HEK293T (cell line): ENCODE data around the gene PLEKHF1.

Experiments
- CTCF ChIA-PET: fragments of 350-600 bp; formaldehyde crosslinking; extraction: SDS; loops from one replicate; lab custom pipeline; 2021; ENCODE audit warnings: antibody characterized with exemption, inconsistent platforms; lab: Yijun Ruan, JAX
- POLR2A ChIA-PET: fragments of 350-600 bp; formaldehyde crosslinking; extraction: SDS; loops from one replicate; lab custom pipeline; 2020; ENCODE audit warnings: antibody characterized with exemption, inconsistent platforms; lab: Yijun Ruan, JAX
- DNase-seq: peaks from one replicate; pipeline ENCODE4 v3.0.0; 2012; ENCODE audit warnings: mixed read lengths; ENCODE audit errors: extremely low spot score
- ARNT ChIP-seq: fragments of 450-650 bp; IDR thresholded peaks from 2 replicates; pipeline ENCODE4 v1.6.1; 2017; ENCODE audit warnings: mild to moderate bottlenecking
- BHLHE40 ChIP-seq: fragments of 450-650 bp; IDR thresholded peaks from 2 replicates; pipeline ENCODE4 v1.6.1; 2016; ENCODE audit warnings: mild to moderate bottlenecking, moderate library complexity, borderline replicate concordance
- CTBP1 ChIP-seq: fragments of 450-650 bp; IDR thresholded peaks from 2 replicates; pipeline ENCODE4 v1.6.1; 2016; ENCODE audit warnings: borderline replicate concordance
- ELF4 ChIP-seq: fragments of 450-650 bp; IDR thresholded peaks from 2 replicates; pipeline ENCODE4 v1.6.1; 2017; ENCODE audit warnings: antibody characterized with exemption
- FOXA1 ChIP-seq: fragments of 450-650 bp; IDR thresholded peaks from 2 replicates; pipeline ENCODE4 v1.6.1; 2016; ENCODE audit warnings: mild to moderate bottlenecking
- FOXK2 ChIP-seq: fragments of 450-650 bp; IDR thresholded peaks from 2 replicates; pipeline ENCODE4 v1.6.1; 2016; ENCODE audit warnings: mild to moderate bottlenecking
- FOXM1 ChIP-seq: fragments of 450-650 bp; IDR thresholded peaks from 2 replicates; pipeline ENCODE4 v1.6.1; 2017; ENCODE audit warnings: mild to moderate bottlenecking, borderline replicate concordance
- HDGF ChIP-seq: fragments of 450-650 bp; IDR thresholded peaks from 2 replicates; pipeline ENCODE4 v1.6.1; 2017; ENCODE audit warnings: antibody characterized with exemption, borderline replicate concordance
- L3MBTL2 ChIP-seq: fragments of 450-650 bp; conservative IDR thresholded peaks from 2 replicates; pipeline ENCODE4 v1.6.1; 2016; ENCODE audit warnings: mild to moderate bottlenecking
- LEF1 ChIP-seq: fragments of 450-650 bp; IDR thresholded peaks from 2 replicates; pipeline ENCODE4 v1.6.1; 2017; ENCODE audit warnings: mild to moderate bottlenecking, borderline replicate concordance
- NFRKB ChIP-seq: fragments of 450-650 bp; IDR thresholded peaks from 2 replicates; pipeline ENCODE4 v1.6.1; 2016; ENCODE audit warnings: mild to moderate bottlenecking, moderate library complexity
- PKNOX1 ChIP-seq: fragments of 450-650 bp; IDR thresholded peaks from 2 replicates; pipeline ENCODE4 v1.6.1; 2016
- SP1 ChIP-seq: fragments of 450-650 bp; IDR thresholded peaks from 2 replicates; pipeline ENCODE4 v1.6.1; 2017
- SUZ12 ChIP-seq: fragments of 450-650 bp; IDR thresholded peaks from 2 replicates; pipeline ENCODE4 v1.6.1; 2016; ENCODE audit warnings: mild to moderate bottlenecking
- TARDBP ChIP-seq: fragments of 450-650 bp; IDR thresholded peaks from 2 replicates; pipeline ENCODE4 v1.6.1; 2016
- ZNF384 ChIP-seq: fragments of 450-650 bp; IDR thresholded peaks from 2 replicates; pipeline ENCODE4 v1.6.1; 2016

PLEKHF1 gene

GRCh38 chr19:29675650-29676186, 10.5 kb downstream of the PLEKHF1 start:
- CTCF ChIA-PET, result no interaction called here
- DNase-seq, result no peak
- no peak for TF ChIP-seq TARDBP
- TF ChIP-seq ZNF384, result no peak
- TF ChIP-seq SUZ12, result no peak
- no peak for TF ChIP-seq ARNT
- no peak for TF ChIP-seq FOXA1
- TF ChIP-seq ELF4, result no peak
- no peak for TF ChIP-seq FOXK2
- no peak for TF ChIP-seq FOXM1
- no peak for TF ChIP-seq PKNOX1
- no peak for TF ChIP-seq NFRKB
- TF ChIP-seq HDGF, result no peak
- TF ChIP-seq LEF1, result no peak
- POLR2A ChIA-PET, result no interaction called here

DNA sequence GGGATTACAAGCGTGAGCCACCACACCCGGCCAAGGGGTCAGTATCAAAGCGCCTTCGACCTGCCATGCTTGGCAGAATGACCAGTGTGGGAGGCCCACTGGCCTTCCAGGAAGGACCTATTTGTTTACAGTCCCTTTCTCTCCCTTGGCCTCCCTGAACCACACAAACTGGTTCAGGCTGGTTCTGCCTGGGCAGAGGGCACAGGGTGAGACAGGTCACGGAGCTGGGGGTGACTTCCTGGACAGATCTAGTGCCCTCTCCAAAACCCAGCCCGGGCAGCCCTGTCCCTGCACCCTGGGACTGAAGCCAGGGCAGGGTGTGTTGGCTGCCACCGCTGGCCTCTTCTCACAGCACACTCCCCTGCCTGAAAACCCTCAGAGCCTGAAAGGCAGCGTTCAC, 11.3 kb downstream of the PLEKHF1 start:
- ChIA-PET CTCF (no interaction called here), POLR2A (interaction anchor here (1.2 kb wide), 1 partner anchor 11 kb away, joined by 6 read pairs; the partner anchor contains the start of gene PLEKHF1)

DNA sequence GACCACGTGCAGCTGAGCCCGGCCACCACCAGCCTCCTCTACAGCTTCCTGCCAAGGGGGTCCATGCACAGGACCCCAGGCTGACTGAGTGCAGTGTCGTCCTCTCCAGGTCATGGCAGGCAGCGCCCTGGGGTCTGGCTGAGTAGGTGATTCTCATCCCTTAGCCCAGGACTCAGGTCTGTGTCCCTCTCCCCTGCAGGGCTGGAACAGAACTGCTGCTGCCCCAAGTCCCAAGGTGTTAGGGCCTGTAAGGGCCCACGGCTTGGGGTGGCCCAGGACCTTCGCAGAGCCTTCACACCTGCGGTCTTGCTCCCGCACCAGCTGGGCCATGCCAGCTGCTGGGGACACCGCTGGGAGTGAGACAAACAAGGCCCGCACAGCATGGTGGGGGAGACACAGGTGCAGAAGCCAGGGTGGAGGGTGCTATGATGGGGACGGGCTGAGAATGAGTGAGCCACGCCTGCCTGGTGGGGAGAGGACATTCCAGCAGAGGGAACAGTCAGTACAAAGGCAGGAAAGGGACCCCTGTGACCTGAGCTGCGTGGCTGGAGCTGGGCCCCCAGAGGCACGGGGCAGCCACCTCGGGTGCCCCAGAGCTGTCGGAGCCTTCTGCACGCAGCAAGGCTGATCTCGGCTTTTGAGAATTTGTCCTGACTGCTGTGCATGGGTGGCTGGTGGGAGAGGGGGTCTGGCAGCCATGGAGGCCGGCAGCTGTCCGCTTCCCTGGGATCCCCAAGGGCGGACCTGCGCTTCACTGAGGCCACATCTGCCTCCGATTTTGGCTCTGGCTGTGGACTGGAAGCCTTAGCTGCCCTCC, 11.9 kb downstream of the PLEKHF1 start:
- no peak for TF ChIP-seq FOXA1
- TF ChIP-seq HDGF, result no peak
- no peak for TF ChIP-seq L3MBTL2
- TF ChIP-seq PKNOX1, result no peak
- no peak for TF ChIP-seq ARNT
- no peak for TF ChIP-seq LEF1
- TF ChIP-seq SUZ12, result no peak
- TF ChIP-seq NFRKB, result no peak
- TF ChIP-seq FOXK2, result no peak
- no peak for TF ChIP-seq FOXM1
- no peak for TF ChIP-seq CTBP1
- TF ChIP-seq ZNF384, result no peak
- no peak for TF ChIP-seq TARDBP
- TF ChIP-seq BHLHE40, result no peak
- TF ChIP-seq SP1, result no peak
- no peak for DNase-seq
- ChIA-PET CTCF (interaction anchor here (0.5 kb wide), 1 partner anchor 55 kb away, joined by 3 read pairs; no protein-coding TSS in a partner anchor), POLR2A (interaction anchor here (1.2 kb wide), 1 partner anchor 12 kb away, joined by 6 read pairs; the partner anchor contains the start of gene PLEKHF1)

More for the DNA sequence above, 11.3 kb downstream of the PLEKHF1 start:
- DNase-seq, result no peak
- TF ChIP-seq ZNF384 (no peak), SUZ12 (no peak), CTBP1 (no peak), FOXK2 (no peak), FOXA1 (no peak), NFRKB (no peak), HDGF (no peak), L3MBTL2 (no peak), ARNT (no peak), ELF4 (no peak), LEF1 (no peak), TARDBP (no peak), SP1 (no peak), FOXM1 (no peak), BHLHE40 (no peak), PKNOX1 (no peak)

DNA sequence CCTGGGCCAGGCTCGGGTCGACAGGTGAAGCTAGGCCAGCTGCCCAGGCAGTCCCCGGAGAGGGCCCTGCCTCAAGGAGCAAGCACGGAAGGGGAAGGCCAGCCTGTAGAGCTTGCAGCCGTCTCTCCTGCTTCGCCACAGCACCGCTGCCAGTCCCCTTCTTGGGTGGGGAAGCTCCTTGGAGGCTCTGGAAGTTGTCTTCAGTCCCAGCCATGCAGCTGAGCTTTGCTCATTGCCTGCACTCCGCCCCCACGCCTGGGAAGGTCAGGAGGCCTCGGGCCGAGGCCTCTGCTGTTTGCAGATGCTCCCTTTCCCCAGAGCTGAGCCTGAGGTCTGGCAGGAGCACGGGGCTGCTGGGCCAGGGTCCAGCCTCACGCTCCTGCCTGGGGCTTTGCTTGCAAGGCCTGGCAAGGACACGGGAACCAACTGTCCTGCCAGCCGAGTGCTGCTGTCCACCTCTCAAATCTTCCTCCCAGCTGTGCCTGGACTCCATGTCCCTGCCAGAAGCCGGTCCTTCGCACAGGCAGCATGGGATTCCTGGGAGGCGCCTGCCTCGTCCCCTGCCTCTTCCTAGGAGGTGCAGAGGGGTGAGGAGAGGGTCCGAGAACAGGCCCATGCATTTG, 13.3 kb downstream of the PLEKHF1 start:
- no peak for DNase-seq
- ChIA-PET CTCF (no interaction called here), POLR2A (interaction anchor here (1.0 kb wide), 1 partner anchor 72 kb away, joined by 5 read pairs; the partner anchor contains the start of gene POP4)
- TF ChIP-seq CTBP1, result no peak
- no peak for TF ChIP-seq HDGF
- TF ChIP-seq ELF4, result no peak
- no peak for TF ChIP-seq ARNT
- TF ChIP-seq FOXK2, result no peak
- TF ChIP-seq FOXA1, result no peak
- TF ChIP-seq SUZ12, result no peak
- TF ChIP-seq FOXM1, result no peak
- TF ChIP-seq ZNF384, result no peak
- no peak for TF ChIP-seq SP1
- TF ChIP-seq NFRKB, result no peak
- TF ChIP-seq PKNOX1, result no peak
- no peak for TF ChIP-seq LEF1
- no peak for TF ChIP-seq TARDBP
